ENCODE data around the gene CDC14A.

Gene CDC14A

GRCh38 chr1:100479620-100480338 is 127.5 kb downstream of the CDC14A start:
- no peak for DNase-seq
- H3K9me3 ChIP-seq (ENCODE audit: severe bottlenecking) = no peaks in the 10 kb centered on the region
- H3K4me3 ChIP-seq (ENCODE audit: low read depth, low read length) = no peak overlapping the region
- H3K27ac ChIP-seq = no peak overlapping the region
- no peaks in the 10 kb centered on the region for H3K36me3 ChIP-seq
- TF ChIP-seq CTCF (IDR thresholded peaks at IDR 0.05; ENCODE audit: low read depth, low read length) = no peak
- no peaks in the 10 kb centered on the region for H3K27me3 ChIP-seq (ENCODE audit: insufficient read depth, low read depth, severe bottlenecking)

GRCh38 chr1:100481303-100481702 is 129.0 kb downstream of the CDC14A start:
- no peak for TF ChIP-seq CTCF (IDR thresholded peaks at IDR 0.05; ENCODE audit: low read depth, low read length)
- no peak for DNase-seq
- no peak overlapping the region for H3K27ac ChIP-seq
- H3K4me3 ChIP-seq (ENCODE audit: low read depth, low read length) = no peak overlapping the region
- no peaks in the 10 kb centered on the region for H3K9me3 ChIP-seq (ENCODE audit: severe bottlenecking)
- no peaks in the 10 kb centered on the region for H3K36me3 ChIP-seq
- H3K27me3 ChIP-seq (ENCODE audit: insufficient read depth, low read depth, severe bottlenecking) = no peaks in the 10 kb centered on the region

GRCh38 chr1:100482167-100482566 is 129.9 kb downstream of the CDC14A start:
- H3K36me3 ChIP-seq = no peaks in the 10 kb centered on the region

GRCh38 chr1:100482748-100483147 is 130.4 kb downstream of the CDC14A start:
- no peak overlapping the region for H3K4me3 ChIP-seq (ENCODE audit: low read depth, low read length)

More at GRCh38 chr1:100482167-100482566, 129.9 kb downstream of the CDC14A start:
- no peak for TF ChIP-seq CTCF (IDR thresholded peaks at IDR 0.05; ENCODE audit: low read depth, low read length)
- DNase-seq = no peak
- no peaks in the 10 kb centered on the region for H3K9me3 ChIP-seq (ENCODE audit: severe bottlenecking)
- H3K27ac ChIP-seq = no peak overlapping the region
- H3K4me3 ChIP-seq (ENCODE audit: low read depth, low read length) = no peak overlapping the region
- no peaks in the 10 kb centered on the region for H3K27me3 ChIP-seq (ENCODE audit: insufficient read depth, low read depth, severe bottlenecking)

GRCh38 chr1:100483230-100483629 is 130.9 kb downstream of the CDC14A start:
- Histone ChIP-seq H3K36me3 (no peaks in the 10 kb centered on the region), H3K4me3 (ENCODE audit: low read depth, low read length) (no peak overlapping the region), H3K27me3 (ENCODE audit: insufficient read depth, low read depth, severe bottlenecking) (no peaks in the 10 kb centered on the region), H3K9me3 (ENCODE audit: severe bottlenecking) (no peaks in the 10 kb centered on the region), H3K27ac (no peak overlapping the region)
- no peak for DNase-seq
- no peak for TF ChIP-seq CTCF (IDR thresholded peaks at IDR 0.05; ENCODE audit: low read depth, low read length)

More at GRCh38 chr1:100482748-100483147, 130.4 kb downstream of the CDC14A start:
- Histone ChIP-seq H3K27ac (no peak overlapping the region), H3K9me3 (ENCODE audit: severe bottlenecking) (no peaks in the 10 kb centered on the region), H3K27me3 (ENCODE audit: insufficient read depth, low read depth, severe bottlenecking) (no peaks in the 10 kb centered on the region), H3K36me3 (no peaks in the 10 kb centered on the region)
- no peak for TF ChIP-seq CTCF (IDR thresholded peaks at IDR 0.05; ENCODE audit: low read depth, low read length)
- DNase-seq = no peak

- no peaks in the 10 kb centered on the region for H3K27me3 ChIP-seq (ENCODE audit: insufficient read depth, low read depth, severe bottlenecking)
These were observed 133.6 kb downstream of the CDC14A start for GRCh38 chr1:100485855-100486258.

More at GRCh38 chr1:100485855-100486258, 133.6 kb downstream of the CDC14A start:
- no peak for TF ChIP-seq CTCF (IDR thresholded peaks at IDR 0.05; ENCODE audit: low read depth, low read length)
- DNase-seq = no peak
- Histone ChIP-seq H3K4me3 (ENCODE audit: low read depth, low read length) (no peak overlapping the region), H3K9me3 (ENCODE audit: severe bottlenecking) (no peaks in the 10 kb centered on the region), H3K27ac (no peak overlapping the region), H3K36me3 (no peaks in the 10 kb centered on the region)

Data from WERI-Rb-1 (cell line).